ENCODE data around the gene ZNF470. TPM values are rescaled to one million over a fixed set of nuclear protein-coding genes. Genes with fewer than 3 reads are reported as not detected.

Gene ZNF470
- total and polyA plus RNA-seq, 2 of the 13 experiments (the other 11 are each of a cell fraction or from before 2014, with no cell fraction given): not detected

- TF ChIP-seq CREBL2 (CRISPR knock-in tag; IDR thresholded peaks at IDR 0.05; ENCODE audit: borderline replicate concordance) (0 out of 2 replicates have a peak, but pooled peaks have one; percentile 40), ZNF652 (CRISPR knock-in tag; IDR thresholded peaks at IDR 0.05; ENCODE audit: borderline replicate concordance, low read depth) (no peak), ZNF430 (CRISPR knock-in tag; IDR thresholded peaks at IDR 0.05) (peak; percentile 67; the same call in 1 of the 2 replicates), NFAT5 (CRISPR knock-in tag; IDR thresholded peaks at IDR 0.05) (no peak), ATAD3A (CRISPR knock-in tag; IDR thresholded peaks at IDR 0.05) (no peak), ESRRA (CRISPR knock-in tag; IDR thresholded peaks at IDR 0.05; ENCODE audit: low read depth) (no peak), ZNF558 (CRISPR knock-in tag; IDR thresholded peaks at IDR 0.05; ENCODE audit: borderline replicate concordance) (no peak), ZBTB38 (CRISPR knock-in tag; IDR thresholded peaks at IDR 0.05) (0 out of 2 replicates have a peak, but pooled peaks have one; percentile 55), ZNF225 (CRISPR knock-in tag; IDR thresholded peaks at IDR 0.05) (0 out of 2 replicates have a peak, but pooled peaks have one; percentile 54), ZNF687 (CRISPR knock-in tag; IDR thresholded peaks at IDR 0.05) (peak; percentile 82), ZNF616 (CRISPR knock-in tag; IDR thresholded peaks at IDR 0.05; ENCODE audit: low read depth) (0 out of 2 replicates have a peak, but pooled peaks have one; percentile 52), FIP1L1 (IDR thresholded peaks at IDR 0.05; ENCODE audit: borderline replicate concordance, insufficient read depth, low read depth, low read length) (no peak), ZNF878 (CRISPR knock-in tag; IDR thresholded peaks at IDR 0.05) (no peak), POGZ (CRISPR knock-in tag; IDR thresholded peaks at IDR 0.05) (0 out of 2 replicates have a peak, but pooled peaks have one; percentile 28), MXI1 (IDR thresholded peaks at IDR 0.05; ENCODE audit: borderline replicate concordance, low read depth, low read length) (no peak), GABPB1 (CRISPR knock-in tag; IDR thresholded peaks at IDR 0.05) (peak; percentile 88), EHMT2 (IDR thresholded peaks at IDR 0.05; ENCODE audit: borderline replicate concordance, low read depth, low read length) (no peak), ZNF326 (CRISPR knock-in tag; IDR thresholded peaks at IDR 0.05; ENCODE audit: borderline replicate concordance) (no peak), AHR (CRISPR knock-in tag; IDR thresholded peaks at IDR 0.05) (peak; percentile 42; the same call in 1 of the 2 replicates), FOXC1 (CRISPR knock-in tag; IDR thresholded peaks at IDR 0.05; ENCODE audit: borderline replicate concordance) (peak; percentile 63; the same call in 1 of the 2 replicates)
Observed at GRCh38 chr19:56594783-56595547, 27.7 kb downstream of the ZNF470 start, which contains the start of gene ZNF71 (continued).
